NK-92 (cell line): ENCODE data around the gene KIF26A.

ENCODE experiments used
- DNase-seq: peaks from one replicate; lab custom pipeline; 2025; ENCODE audit not compliant: unreplicated experiment; lab: John Stamatoyannopoulos, UW

The KIF26A gene

DNA sequence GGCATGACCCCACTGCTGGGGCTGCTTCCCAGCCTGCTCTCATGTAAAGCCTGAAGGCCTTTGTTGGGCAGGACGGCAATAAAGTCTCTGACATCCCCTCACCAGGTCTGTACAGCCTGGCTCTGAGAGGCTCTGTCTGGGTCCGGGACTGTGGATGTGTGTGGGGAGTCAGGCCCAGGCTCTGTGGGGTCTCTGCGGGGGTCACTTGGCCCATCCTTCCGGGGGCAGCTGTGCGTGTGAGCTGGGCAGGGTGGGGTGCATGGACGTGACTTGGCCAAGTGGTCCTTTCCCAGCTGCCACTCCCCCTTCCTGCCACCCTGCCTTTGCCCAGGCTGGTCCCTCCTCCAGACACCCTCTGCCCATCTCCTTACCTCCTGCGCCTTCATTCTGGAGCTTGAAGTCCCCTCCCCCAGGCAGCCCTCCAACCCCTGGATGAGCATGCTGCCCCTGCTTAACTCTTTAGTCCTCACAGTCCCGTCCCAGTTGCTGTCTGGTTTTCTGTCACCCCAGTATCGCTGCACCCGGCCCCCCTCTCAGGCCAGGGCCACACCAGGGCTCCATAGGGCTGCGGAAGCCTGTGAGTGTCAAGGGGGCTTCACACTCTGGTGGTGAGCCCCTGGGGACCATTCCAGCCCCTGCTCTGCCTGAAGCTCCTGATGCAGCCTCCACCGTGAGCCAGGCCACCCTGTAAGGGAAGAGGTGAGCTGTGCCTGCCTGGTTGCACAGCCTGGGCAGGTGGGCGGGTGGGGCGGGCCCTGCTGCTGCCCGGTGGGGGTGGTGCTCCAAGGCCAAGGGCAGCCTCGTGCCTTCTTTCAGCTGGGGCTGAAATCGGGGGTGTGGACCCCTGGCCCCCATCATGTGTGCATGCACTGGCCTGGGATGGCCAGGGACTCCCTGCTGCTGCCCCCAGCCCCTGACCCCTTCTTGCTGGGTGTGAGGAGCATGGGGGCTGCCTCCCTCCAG is 25.5 kb upstream of the KIF26A start:
- no peak for DNase-seq

DNA sequence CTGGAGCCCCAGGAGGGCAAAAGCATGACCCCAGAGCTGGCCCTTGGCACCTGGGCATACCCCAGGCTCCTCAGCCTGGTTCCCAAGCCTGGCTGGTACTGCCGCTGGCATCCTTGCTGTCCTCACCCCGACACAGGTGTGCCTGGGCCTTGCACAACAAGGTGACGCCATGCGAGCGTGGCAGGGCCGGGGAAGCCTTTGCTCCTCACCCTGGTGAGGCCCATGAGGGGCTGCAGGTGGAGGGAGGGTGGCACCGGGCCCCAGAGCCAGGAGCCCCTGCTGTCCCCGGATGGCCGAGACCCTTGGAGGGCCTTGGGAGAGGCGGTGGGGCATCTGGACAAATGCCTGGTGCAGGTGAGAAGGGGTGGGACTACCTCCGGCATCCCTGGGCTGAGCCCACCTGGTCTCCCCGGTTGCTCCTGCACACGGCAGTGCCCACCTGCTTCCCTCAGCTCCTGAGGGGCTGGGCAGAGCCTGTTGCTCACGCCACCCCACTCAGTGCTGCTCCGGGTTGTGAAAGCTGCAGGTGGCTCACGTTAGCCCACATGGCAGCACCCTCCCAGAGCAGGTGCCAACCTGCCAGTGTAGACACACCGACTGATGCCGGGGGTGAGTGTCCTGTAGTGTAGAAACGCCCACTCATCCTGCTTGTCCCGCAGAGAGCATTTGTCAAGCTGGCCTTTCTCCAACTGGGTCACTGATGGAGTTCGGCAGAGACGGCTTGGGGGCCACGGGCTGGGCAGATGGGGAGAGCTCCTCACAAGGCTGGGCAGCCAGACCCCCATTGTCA is 24.6 kb upstream of the KIF26A start:
- no peak for DNase-seq

DNA sequence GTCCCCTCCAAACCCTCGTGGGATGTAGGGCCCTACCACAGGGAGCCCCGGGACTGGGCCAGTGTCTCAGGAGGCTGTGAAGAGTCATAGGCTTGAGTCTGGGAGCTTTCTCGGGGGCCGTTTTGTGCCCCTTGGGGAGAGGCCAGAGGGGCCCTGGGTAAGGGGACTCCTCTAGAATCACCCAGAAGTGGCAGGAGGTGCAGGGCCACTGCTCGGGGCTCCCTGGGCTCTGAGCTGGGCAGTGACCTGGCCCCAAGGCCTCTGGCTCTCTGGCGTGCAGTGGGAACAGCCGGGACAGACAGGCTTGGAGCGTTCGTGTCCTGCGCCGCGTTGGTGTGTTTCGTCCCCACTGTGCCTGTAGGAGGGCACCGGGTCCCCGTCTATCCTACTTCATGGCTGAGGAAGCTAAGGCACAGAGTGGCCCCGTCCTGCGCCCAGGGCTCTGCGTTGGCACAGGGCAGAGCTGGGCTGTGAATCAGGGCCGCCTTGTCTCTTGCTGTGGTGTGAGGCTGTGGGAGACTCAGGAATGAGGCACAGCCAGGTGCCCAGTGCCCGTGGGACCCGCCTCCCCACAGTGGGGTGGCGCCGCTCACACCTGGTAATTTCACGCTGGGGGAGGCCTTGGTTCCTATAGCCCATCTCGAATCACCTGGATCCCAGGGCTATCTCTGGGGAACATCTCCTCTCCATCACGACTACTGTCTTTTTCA is 23.8 kb upstream of the KIF26A start:
- DNase-seq: no peak

DNA sequence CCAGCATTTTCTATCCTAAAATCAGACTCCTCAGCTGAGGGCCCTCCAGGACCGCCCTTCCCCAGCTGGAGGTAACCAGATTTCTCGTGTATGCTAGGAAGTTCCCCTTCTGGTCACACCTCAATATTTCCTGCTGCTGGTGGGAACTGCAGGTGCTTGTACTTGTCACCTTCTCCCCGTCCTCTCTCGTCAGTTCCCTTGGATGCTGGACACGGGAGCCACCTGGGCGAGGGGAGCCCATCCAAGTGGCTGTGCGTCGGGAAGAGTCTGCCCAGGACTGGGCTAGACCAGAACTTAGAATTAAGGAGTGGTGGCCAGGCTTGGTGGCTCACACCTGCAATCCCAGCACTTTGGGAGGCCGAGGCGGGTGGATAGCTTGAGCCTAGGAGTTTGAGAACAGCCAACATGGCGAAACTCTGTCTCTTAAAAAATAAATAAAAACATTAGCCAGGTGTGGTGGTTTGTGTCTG is 23.2 kb upstream of the KIF26A start:
- no peak for DNase-seq

DNA sequence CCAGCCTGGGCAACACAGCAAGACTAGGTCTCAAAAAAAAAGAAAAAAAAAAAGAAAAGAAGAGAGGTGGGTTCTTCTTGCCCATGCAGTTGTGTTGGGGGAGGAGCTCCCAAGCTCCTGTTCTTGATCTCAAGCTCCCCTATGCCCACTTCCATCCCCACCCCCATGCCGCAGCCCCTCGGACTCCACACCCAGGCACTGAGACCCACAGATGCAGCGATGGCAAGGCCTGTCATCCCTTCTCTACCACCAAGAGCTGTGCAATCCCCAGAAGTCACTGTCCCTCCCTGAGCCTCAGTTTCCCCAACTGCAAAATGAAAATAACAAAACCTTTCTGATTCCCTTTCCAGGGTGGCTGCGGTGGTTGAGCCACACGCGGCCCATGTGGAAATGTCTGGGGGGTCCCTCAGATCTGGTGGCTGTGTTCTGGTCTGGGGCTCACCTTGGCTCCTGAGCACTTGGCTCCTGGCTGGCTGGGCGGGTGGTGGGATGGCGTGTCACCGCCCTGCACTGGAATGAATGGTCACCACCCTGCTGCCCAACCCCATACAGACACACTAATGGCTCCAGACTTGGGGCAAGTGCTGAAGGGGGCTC is 22.6 kb upstream of the KIF26A start:
- DNase-seq: no peak

DNA sequence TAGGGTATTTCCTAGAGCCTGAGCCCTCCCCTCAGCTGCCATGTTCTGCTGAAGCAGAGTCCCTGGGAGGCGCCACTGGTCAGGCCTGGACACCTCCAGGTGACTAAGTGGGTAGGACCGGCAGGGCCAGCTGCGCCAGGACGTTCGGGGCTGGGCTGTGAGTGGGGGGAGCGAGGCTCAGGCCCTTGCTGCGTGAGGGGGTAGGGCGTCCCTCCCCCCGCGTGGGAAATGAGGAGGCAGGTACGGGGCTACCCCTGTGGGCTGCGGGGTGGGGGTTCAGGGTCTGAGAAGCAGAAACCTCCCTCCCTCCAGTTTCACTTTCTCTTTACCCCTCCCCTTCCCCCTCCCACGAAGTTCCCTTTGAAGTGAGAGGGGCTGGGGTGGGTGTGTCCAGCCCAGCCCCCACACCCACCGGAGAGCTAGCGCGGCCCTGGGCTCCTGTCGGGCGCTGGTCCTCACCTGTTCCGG is 22.1 kb upstream of the KIF26A start:
- no peak for DNase-seq

DNA sequence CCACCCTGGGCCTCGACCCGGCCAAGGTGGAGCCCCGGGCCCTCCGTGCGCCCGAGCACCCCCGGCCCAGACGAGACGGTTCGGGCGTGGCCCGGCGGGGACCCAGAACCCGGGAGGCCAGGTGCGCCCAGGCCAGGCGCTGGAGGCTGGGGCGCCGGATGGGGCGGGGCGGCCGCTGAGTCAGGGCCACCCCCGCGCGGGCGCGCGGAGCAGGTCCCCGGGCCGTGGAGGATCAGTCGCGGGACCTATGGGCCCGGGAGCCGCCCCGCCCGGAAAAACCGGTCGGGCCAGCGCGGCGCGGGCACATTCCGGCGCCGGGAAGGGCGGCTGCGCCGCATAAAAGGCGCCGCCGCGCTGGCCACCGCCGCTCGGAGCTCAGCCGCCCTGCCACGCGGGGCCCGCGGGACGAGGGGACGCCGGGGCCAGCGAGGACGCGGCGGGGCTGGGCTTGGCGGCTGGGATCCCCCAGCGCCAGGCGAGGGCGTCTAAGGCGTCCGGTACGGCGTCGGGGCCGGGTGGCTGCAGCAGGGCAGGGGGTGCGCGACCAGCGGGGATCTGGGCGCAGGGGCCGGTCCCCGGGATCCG is 21.5 kb upstream of the KIF26A start:
- no peak for DNase-seq

DNA sequence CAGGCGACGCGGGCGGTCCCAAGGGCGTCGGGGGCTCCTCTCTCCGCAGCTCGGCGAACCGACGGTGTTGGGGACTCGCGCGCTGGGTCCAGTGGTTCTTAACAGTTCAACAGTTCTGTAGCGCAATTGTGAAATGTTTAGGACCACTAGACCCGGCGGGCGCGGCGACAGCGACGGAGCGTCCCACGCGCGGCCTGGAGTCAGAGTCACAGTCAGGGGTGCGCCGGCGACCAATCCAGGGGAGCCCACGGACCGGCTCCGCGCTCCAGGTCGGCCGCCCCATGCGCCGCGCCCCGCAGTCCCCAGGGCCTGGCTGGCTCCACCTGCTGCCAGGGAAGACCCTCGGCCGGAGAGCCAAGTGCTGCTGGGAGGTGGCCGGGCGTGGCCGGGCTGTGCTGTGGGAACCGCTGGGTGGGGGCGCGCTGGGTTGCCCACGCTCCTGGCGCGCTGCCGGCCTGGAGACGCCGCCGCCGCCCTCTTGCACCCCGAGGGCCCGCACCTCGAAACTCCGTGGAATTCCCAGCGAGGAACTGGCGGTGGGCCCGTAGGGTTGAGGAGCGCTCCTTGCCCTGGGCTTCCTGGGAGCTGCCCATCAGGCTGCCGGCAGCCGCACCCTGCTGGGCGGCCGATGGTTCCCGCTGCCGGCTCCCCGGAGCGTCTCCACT is 20.9 kb upstream of the KIF26A start:
- no peak for DNase-seq

DNA sequence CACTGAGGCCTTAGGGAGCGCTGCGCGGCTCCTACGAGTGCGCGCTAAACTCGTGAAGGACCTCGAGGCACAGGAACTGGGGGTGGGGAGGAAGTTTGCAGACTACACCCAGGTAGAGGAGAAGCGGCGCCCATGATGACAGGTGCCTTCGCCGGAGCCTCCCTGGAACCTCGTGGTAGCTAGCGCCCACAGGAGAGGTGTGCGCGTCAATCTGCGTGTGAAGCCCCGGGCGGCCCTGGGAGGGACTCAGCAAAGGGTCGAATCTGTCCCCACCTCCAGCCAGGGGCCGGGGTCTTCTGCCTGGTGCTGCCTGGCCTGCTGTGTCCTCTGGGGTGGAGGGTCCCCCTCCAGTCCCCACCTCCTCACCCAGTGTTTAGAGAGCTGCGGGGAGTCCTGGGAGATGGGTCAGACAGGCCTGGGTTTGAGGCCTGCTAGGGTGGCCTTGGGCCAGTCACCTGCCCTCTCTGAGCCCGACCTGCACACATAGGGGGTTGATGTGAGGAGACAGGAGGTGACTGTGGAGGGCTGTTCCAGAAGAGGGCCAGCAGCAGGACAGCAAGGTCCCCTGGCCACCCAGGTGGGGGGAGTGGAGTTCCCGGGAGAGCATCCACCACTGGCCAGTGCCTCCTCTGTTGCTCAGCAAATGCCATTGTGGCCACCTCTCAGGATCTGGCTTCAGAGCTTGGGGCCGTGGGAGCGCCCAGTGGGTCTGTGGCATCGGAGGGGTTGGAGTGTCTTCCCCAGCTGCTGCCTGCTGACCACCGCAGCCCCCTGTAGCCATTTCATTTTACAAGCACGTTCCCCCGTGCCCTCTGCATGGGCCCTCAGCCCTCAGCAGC is 20.2 kb upstream of the KIF26A start:
- no peak for DNase-seq

DNA sequence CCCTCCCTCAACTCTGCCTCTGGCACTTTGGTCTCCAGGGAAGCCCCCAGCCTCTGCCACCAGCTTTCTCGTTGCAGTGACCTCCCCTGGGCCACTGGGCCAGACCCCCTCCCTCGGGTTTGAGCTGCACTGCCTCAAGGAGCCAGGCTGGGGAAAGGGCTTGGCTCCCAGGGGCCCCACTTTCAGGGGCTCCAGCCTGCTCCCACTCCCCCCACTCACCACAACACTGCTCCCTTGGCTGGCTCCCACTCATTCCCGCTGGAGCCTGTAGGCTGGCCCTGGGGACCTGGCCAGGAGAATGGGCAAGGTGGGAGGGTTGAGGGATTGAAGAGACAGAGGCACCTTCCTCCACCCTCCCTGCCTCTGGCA is 19.3 kb upstream of the KIF26A start:
- DNase-seq: no peak

DNA sequence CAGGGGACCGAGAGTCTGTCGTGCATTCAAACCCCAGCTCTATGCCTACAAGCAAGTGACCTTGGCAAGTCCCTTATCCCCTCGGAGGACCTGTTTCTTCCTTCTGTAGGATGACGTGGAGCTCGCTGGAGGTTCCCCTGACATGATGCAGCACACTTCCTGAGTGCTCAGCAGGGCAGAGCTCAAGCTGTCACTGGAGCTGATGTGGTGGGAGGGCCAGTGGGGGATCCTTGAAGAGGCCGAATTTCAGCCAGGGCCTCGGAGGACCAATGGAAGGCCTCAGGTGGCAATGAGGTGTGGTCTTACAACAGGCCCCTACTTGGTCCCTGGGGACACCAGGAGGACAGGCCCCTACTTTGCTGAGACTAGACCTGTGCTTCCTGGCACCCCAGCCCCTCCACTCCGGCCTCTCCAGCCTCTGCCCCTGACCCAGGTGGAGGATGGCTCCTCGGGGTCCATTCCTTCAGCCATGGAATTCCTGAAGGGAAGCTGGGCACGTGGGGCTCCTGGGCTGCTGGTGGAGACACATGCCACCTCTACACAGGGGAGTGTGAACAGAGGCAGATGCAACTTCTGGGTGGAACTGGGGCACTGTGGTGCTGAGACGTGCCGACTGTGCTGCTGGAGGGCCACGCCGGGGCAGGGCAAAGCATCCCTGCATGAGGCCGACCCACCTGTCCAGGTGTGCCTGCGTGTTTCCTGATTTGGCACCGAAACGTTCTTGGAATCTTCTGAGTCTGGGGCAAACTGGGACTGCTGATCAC is 18.7 kb upstream of the KIF26A start:
- DNase-seq: no peak

DNA sequence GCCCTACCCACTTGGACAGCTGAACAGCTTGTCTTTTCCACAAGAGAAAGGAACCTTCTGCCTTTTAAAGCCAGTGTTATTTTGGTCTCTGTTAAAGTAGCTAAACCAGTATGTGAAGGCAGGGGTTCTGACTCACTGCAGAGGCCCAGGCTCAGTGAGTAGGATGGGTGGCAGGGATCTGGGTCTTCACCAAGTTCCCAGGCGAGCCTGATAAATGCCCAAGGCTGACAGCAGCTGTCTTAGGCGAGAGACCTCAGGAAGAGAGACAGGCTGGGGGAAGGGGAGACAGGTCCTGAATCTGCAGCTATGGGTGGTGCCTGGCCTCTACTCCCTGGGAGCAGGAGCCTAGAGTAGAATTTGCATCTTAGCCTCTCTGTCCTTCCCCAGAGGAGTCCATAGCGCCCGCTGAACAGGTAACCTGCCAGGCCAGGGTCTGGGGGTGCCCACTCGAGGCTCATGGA is 18.1 kb upstream of the KIF26A start:
- no peak for DNase-seq

DNA sequence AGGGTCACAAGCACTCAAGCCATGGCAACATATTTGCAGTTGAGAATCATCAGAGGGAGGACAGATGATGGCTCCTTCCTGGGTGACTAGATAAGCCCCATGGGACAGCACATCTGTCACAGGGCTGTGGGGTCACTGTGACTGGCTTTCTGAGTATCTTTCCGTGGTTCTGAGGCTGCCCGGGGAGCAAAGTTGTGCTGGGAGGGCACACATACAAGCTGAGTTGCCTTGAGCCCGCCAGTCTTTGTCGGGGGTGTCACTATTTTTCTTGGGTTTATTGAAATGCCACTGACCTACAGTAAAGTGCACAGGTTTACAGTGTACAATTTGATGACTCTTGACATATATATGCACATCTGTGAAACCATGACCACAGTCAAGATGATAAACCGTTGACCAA is 17.2 kb upstream of the KIF26A start:
- DNase-seq: no peak

DNA sequence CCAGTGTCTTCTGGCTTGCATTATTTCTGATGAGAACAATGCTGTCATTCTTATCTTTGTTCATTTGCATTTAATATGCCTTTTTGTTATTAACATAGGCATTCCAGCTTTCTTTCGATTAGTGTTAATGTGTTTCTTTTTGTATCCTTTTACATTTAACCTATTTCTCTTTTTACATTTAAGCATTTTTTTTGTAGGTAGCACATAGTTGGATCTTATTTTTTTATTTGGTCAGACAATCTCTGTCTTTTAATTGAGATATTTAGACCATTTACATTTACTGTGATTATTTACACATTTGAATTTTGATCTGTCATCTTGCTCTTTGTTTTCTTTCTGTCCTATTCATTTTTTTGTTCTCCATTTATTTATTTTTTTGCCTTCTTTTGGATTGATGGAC is 14.5 kb upstream of the KIF26A start:
- no peak for DNase-seq

DNA sequence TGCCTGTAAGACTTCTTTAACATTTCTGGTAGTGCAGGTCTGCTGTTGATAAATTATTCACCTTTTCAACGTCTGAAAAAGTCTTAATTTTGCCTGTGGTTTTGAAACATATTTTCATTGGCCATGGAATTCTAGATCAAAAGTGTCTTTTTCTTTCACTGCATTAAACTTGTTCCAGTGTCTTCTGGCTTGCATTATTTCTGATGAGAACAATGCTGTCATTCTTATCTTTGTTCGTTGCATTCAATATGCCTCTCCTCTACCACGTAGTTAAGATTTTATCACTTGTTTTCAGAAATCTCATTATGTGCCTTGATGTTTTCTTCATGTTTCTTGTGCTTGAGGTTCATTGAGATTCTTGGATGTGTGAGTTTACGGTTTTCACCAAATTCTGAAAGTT is 13.4 kb upstream of the KIF26A start:
- no peak for DNase-seq

DNA sequence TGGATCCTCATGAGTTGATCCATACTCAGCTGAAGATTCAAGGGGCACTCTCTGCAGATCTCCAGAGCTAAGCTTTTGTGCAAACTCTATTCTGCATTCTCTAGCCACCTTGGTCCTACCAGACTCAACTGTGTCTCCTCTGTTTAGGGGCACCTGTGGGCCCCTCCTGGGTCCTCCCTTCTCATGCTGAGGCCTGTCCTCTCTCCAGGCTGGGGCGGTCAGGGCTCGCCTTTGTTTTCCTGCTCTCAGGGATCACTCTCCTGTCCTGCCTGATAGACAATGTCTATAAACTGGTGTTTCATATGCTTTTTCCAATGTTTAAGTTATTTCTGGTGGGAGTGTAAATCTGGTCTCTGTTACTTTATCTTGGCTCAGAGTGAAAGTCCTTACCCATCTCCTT is 11.6 kb upstream of the KIF26A start:
- no peak for DNase-seq

DNA sequence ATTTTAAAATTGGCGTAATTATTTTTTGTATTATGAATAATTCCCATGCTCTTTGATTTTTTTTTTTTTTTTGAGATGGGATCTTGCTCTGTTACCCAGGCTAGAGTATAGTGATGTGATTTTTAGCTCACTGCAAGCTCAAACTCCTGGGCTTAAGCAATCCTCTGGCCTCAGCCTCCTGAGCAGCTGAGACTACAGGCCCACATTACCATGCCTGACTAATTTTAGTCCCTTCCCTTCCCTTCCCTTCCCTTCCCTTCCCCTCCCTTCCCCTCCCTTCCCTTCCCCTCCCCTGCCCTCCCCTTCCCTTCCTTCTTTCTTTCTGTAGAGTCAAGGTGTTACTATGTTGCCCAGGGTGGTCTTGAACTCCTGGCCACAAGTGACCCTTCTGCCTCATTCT is 9.4 kb upstream of the KIF26A start:
- no peak for DNase-seq

DNA sequence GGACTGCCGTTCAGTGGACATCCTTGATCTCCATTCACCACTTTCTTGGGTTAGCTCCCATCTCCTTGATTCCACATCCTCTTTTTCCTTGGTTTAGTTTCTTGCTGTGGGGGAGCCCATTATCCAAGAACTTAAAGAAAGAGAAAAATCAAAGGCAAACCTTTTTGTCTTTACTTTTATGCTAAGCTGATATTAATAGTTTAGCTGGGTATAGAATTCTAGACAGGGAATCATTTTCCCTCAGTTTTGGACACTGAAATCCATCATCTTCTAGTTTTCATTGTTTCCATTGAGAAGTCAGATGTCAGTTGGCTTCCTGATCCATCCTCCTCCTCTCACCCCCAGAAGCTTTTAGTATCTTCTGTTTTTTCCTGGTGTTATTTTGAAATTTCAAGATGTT is 8.8 kb upstream of the KIF26A start:
- no peak for DNase-seq
